Lung microvascular endothelial cell (primary cell): ENCODE measurements around the gene CTSW. TPM values are rescaled to one million over a fixed set of nuclear protein-coding genes. Genes with fewer than 3 reads are reported as not detected.

Experiments
- DNase-seq, 2 donors: peaks; one replicate each; pipeline versions ENCODE4 v3.0.0 to v3.0.0-alpha.2; 2010; ENCODE audit warnings: low read depth in 2 of 2
- total RNA-seq: library from RNA; depleted of rRNA; stranded (reverse); fragments of >200 nt; gene quantifications from 2 replicates; pipeline ENCODE4 v1.2.1, GENCODE V29; 2014

The CTSW gene
- total RNA-seq, 1 donor from 2014 or later, result 0.20 TPM

- DNase-seq, result no peak
Observed at GRCh38 chr11:65900899-65901180, 21.2 kb downstream of the CTSW start.

GRCh38 chr11:65903068-65903481, 23.4 kb downstream of the CTSW start:
- DNase-seq, result peak in 1 of 2 donors; percentile 49

GRCh38 chr11:65903715-65904114, 24.1 kb downstream of the CTSW start:
- DNase-seq, result no peak

- no peak for DNase-seq
Observed at GRCh38 chr11:65906602-65907001, 27.0 kb downstream of the CTSW start.

GRCh38 chr11:65907878-65908277, 28.2 kb downstream of the CTSW start:
- DNase-seq, result no peak

- DNase-seq, result peak; percentile 61 to 72
Observed at GRCh38 chr11:65911682-65912568, 32.3 kb downstream of the CTSW start.

- DNase-seq, result peak in 1 of 2 donors; percentile 81
Observed at GRCh38 chr11:65912845-65913244, 33.2 kb downstream of the CTSW start.

GRCh38 chr11:65915101-65915820, 35.6 kb downstream of the CTSW start:
- no peak for DNase-seq

GRCh38 chr11:65915821-65916251, 36.2 kb downstream of the CTSW start:
- DNase-seq, result peak; percentile 84 to 97

- no peak for DNase-seq
Observed at GRCh38 chr11:65916391-65916790, 36.8 kb downstream of the CTSW start.

GRCh38 chr11:65917077-65917433, 37.4 kb downstream of the CTSW start:
- DNase-seq, result no peak

- no peak for DNase-seq
Observed at GRCh38 chr11:65917434-65918210, 38.0 kb downstream of the CTSW start.

GRCh38 chr11:65918211-65919140, 38.8 kb downstream of the CTSW start, which contains the start of gene C11orf68:
C11orf68 (minus strand) TSS chr11:65919062; CDS start chr11:65919031, 31 bp downstream.
- peak; percentile 57 to 61 for DNase-seq

- DNase-seq, result peak; percentile 99
Observed at GRCh38 chr11:65919141-65919572, 39.5 kb downstream of the CTSW start, which contains the start of gene DRAP1. DRAP1 (plus strand) TSS chr11:65919426; CDS start chr11:65919502, 76 bp downstream.

GRCh38 chr11:65919573-65920371, 40.1 kb downstream of the CTSW start:
- DNase-seq, result no peak

- no peak for DNase-seq
Observed at GRCh38 chr11:65920372-65920802, 40.8 kb downstream of the CTSW start.

- DNase-seq, result no peak
Observed at GRCh38 chr11:65921033-65921555, 41.5 kb downstream of the CTSW start.

- no peak for DNase-seq
Observed at GRCh38 chr11:65921876-65922275, 42.2 kb downstream of the CTSW start.

- DNase-seq, result no peak
Observed at GRCh38 chr11:65922565-65922964, 42.9 kb downstream of the CTSW start.

GRCh38 chr11:65925397-65925796, 45.8 kb downstream of the CTSW start:
- DNase-seq, result no peak
